NCI-H146 treated with DMSO at 0.1 percent for 48 hours (cell line): ENCODE measurements around the gene BEAN1.

Experiments used
- DNase-seq: peaks from one replicate; lab custom pipeline; 2025; ENCODE audit not compliant: unreplicated experiment; lab: John Stamatoyannopoulos, UW

BEAN1 gene

GRCh38 chr16:66418165-66418962 lies 8.7 kb upstream of the BEAN1 start:
- no peak for DNase-seq

DNA sequence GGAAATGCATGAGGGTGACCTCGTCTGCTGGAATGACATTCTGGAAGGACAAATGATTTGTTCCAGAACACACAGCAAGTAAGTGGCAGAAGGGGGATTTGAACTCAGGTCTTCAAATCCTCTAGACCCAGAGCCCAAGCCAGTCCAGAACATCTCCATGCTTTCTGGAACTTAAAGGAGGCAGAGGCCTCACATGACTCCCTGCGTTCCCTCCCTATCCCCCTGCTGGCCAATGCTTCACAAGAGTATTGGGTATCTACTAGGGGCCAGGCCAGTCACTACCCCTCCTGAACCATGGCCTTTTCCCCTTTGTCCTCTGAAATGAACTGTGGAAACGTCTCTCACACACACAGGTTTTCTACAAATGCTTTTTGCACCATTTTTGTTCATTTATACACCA lies 7.6 kb upstream of the BEAN1 start:
- DNase-seq = no peak

DNA sequence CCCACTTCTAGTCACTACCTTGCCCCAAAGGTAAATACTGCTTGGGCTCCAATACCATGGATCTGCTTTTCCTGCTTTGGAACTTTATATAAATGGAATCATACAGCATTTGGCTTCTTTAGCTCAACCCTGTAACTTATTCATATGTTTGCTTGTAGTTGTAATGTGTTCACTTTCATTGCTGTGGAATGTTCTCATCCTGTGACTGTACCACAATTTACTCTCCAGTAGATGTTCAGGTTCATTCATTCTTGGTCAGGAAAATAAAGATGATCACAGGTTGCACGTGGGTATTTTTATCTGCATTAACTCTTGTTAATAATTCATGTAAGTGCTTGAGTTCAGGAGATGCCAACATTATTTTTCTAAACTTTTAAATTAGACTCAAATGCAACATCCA lies 6.7 kb upstream of the BEAN1 start:
- DNase-seq = no peak

DNA sequence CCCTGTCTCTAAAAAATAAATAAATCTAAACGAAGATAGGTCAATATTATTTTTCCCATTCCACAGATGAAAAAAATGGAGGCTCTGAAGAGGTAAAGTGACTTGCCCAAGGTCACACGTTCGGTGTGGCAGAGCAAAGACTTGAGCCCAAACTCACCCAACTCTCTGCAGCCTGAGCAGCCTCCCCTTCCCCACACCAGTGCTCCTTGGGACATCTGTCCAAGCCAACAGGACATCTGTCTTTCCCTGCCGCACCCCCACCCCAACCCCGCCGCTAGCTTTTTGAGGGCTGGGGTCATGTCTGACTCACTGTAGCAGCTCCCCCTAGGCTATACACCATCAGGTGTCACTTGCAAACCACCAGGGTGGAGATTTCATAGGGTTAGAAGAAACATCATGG lies 5.2 kb upstream of the BEAN1 start:
- no peak for DNase-seq

- DNase-seq = no peak
Measured at GRCh38 chr16:66422366-66422765, 4.7 kb upstream of the BEAN1 start.

DNA sequence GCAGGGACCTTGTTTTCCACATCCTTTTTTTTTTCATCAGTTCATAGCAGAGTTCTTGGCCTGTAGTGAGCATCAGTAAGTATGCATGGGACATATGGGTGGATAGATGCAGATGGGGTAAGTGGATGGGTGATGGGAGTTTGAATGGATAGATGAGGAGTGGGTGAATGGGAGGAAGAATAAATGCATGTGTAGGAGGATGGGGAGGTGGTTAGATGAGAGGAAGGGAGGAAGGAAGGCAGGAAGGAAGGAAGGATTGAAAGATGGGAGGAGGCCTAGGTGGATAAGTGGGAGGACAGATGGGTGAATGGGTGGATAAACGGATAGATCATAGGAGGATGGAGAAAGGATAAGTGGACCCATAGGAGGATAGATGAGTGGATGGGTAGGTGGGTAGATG lies 3.9 kb upstream of the BEAN1 start:
- DNase-seq = no peak

- DNase-seq = no peak
Measured at GRCh38 chr16:66425651-66426050, 1.4 kb upstream of the BEAN1 start.

GRCh38 chr16:66426112-66427035 lies 721 bp upstream of the BEAN1 start:
- no peak for DNase-seq

DNA sequence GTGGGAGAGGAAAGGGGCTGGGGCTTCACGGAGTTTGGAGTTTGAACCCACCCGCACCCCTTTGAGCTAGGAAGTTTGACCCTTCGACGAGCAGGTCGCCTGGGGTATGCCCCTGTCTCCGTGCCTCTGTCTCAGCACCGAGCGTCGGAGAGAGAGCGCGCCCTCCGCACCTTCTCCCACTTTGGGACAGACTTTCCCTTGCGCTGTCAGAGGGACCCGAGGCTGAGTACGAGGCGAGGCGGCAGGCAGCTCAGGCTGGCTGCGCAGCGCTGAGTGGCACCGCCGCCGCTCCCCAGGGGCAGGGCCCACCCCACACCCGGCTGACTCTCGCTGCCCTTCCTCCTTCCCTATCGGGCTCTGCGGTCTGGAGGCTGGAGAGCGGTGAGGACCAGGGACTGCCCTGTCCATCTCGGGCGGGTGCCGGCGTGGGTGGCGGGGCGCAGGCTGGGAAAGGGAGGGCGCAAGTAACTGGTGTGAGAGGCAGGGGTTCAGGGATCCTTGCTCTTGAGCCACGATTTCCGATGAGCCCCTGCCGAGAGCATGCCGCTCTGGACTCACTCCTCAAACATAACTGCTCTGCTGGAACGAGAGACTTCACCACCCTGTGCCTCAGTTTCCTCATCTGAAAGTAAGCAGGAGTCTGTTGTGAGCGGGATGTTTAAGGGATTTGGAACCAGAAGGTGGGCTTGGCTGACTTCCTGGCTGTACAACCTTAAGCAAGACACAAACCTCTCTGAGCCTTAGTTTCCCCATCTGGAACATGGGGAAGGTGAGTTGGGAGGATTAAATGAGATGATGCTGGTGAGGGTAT lies 981 bp downstream of the BEAN1 start:
- DNase-seq = no peak

DNA sequence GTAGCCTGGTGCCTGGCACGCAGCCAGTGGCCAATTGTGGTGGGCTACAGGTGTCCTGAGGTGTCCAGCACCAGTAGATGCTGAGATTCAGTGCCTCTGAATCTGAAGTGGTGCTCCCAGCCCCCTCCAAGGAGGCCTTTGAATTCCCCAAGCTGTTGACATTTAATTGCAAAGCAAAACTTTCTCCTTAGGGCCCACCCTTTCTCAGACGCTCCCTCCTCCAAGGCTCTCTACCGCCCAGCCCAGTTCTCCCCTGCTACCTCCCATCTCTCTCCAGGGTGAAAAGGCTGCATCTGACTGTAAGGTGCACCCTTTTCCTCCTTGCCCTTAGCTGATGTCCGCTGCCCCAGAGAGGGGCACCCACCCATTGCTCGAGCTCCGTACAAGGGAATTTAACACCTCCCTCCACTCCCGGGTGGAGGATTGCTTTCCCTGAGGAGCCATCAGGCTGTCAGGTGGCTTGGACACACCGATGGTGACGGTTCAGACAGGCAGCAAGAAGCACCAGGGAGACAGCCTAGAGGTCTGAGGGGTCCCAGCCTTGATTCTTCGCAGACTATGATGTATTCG lies 1.7 kb downstream of the BEAN1 start:
- no peak for DNase-seq

DNA sequence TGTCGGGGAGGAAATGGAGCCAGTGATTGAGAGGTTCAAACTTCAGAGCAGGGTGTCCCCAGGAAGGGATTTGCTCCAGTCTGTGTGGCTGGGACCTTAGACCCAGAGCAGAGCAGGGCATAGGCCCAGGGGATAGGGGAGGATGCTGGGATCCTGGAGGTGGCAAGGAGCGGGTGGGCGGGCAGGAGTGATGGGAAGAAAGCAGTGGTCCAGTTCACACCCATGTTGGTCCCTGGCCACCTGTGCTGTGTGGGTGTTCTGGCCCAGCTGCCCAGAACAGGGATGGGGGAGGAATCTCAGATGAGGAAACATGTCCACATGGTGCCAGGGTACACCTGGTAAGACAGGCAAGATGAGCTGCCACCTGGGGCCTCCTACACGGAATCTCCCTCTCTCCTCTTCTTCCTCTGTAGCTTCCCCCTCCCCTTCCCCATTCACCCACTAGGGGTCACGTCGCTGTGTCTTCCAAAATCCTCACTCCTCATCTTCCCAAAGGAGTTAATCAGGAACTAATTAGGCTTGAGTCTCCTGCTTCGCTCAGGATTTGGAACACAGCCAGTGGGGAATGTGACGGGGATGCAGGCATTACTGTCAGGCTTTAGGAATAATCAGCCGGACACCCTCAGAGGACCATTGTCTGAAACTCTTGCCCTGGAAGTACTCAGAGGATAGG lies 2.3 kb downstream of the BEAN1 start:
- no peak for DNase-seq

GRCh38 chr16:66430214-66430613 lies 3.1 kb downstream of the BEAN1 start:
- no peak for DNase-seq

- DNase-seq = no peak
Measured at GRCh38 chr16:66431760-66432159, 4.7 kb downstream of the BEAN1 start.

GRCh38 chr16:66432429-66432828 lies 5.3 kb downstream of the BEAN1 start:
- no peak for DNase-seq

GRCh38 chr16:66434619-66435430 lies 7.7 kb downstream of the BEAN1 start:
- no peak for DNase-seq

DNA sequence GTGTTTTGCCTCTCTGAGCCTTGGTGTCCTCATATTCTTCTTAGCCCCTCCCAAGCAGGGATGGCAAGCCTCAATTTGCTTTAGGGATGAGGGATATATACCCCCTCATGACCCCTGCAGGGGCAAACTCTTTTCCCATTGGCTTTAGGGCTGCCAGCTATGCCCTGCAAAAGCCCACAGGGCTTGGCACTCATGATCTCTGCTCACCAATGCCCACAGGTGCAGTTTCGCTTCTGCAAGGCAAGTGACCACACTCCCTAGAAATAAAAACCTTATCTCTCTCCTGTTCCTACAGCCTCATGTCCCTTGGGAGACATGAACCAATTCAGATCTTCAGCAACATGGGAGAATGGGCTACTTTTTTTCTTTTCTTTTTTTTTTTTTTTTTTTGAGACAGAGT lies 8.8 kb downstream of the BEAN1 start:
- no peak for DNase-seq

DNA sequence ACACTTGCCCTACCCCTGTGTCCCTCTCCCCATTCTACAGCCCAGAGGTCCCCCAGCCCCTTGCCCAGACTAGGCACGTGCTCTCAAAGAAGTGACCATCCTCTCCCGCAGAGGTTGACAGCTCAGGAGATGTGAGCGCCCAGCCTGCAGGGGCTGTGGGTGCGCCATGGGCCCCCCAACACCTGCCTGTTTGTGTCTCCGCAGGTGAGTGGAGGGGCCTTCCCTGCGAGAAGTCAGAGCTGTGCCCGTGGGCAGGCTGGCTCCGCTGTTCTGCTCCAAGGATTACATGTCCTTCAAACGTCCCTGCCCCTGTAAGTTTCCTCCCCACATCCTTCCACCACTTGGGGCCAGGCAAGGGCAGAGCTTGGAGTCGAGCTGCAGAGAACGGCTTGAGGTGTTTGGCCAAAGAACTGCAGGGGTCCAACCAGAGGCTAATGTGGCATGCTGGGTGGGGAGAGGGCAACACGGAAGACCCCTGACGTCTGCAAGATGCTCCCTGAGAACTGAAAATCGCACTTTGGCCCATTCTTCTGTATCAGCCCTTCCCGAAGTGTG lies 10.4 kb downstream of the BEAN1 start:
- DNase-seq = no peak

- no peak for DNase-seq
Measured at GRCh38 chr16:66438536-66438935, 11.4 kb downstream of the BEAN1 start.

GRCh38 chr16:66439051-66439730 lies 12.1 kb downstream of the BEAN1 start:
- no peak for DNase-seq
